ENCODE data around the gene CD3E.

The CD3E gene

DNA sequence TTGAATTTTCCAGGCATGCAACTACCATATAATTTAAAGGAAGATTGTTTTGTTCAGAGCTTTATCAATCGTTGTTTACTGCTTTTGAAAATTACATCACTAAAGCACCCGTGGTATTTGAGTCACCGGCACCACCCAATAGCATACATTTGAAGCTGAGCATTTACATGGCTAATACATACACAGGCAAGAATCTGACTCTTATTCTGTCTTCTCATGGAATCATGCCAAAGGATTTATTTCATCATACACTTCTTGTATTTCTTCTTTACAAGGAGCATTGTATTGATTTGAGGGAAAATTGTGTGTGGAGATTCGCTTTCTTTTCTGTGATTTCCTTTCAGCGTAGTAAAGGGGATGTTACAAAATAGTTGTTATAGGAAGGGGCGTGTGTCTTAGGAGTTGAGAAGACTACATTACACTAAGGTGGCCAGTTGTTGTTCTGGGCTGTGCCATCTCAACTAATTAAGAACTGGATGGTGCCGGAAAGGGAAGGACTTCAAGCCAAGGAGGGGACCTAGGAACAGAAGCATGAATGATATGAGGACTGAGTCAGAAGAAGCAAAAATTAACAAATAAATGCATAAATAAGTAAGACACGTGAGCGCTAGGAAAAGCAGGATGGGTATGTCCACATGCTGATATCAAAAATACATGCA is 12.9 kb upstream of the CD3E start:
- no peak for TF ChIP-seq RBAK (tag by site-specific recombination; IDR thresholded peaks at IDR 0.05)
- TF ChIP-seq ZNF510 (tag by site-specific recombination; IDR thresholded peaks at IDR 0.05; ENCODE audit: insufficient replicate concordance) = no peak
- TF ChIP-seq, protein P1, sequence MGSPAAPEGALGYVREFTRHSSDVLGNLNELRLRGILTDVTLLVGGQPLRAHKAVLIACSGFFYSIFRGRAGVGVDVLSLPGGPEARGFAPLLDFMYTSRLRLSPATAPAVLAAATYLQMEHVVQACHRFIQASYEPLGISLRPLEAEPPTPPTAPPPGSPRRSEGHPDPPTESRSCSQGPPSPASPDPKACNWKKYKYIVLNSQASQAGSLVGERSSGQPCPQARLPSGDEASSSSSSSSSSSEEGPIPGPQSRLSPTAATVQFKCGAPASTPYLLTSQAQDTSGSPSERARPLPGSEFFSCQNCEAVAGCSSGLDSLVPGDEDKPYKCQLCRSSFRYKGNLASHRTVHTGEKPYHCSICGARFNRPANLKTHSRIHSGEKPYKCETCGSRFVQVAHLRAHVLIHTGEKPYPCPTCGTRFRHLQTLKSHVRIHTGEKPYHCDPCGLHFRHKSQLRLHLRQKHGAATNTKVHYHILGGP (tag by site-specific recombination; IDR thresholded peaks at IDR 0.05) = no peak
- no peak for TF ChIP-seq ZNF132 (tag by site-specific recombination; IDR thresholded peaks at IDR 0.05; ENCODE audit: borderline replicate concordance)
- no peak for TF ChIP-seq MEIS1 (CRISPR knock-in tag; IDR thresholded peaks at IDR 0.05; ENCODE audit: borderline replicate concordance)
- no peak for TF ChIP-seq ZNF155 (tag by site-specific recombination; IDR thresholded peaks at IDR 0.05)
- TF ChIP-seq EGR2 (tag by site-specific recombination; IDR thresholded peaks at IDR 0.05; ENCODE audit: low read depth) = no peak
- TF ChIP-seq ZNF404 (tag by site-specific recombination; IDR thresholded peaks at IDR 0.05) = no peak
- TF ChIP-seq PRDM1 (tag by site-specific recombination; IDR thresholded peaks at IDR 0.05) = no peak
- no peak for TF ChIP-seq ZNF624 (tag by site-specific recombination; IDR thresholded peaks at IDR 0.05)
- no peak for TF ChIP-seq ZNF837 (tag by site-specific recombination; IDR thresholded peaks at IDR 0.05)
- no peak for TF ChIP-seq ZNF391 (tag by site-specific recombination; IDR thresholded peaks at IDR 0.05; ENCODE audit: borderline replicate concordance, low read depth)
- TF ChIP-seq ZNF580 (tag by site-specific recombination; IDR thresholded peaks at IDR 0.05) = no peak
- TF ChIP-seq ZNF658 (tag by site-specific recombination; IDR thresholded peaks at IDR 0.05) = no peak
- no peak for TF ChIP-seq ZNF23 (tag by site-specific recombination; IDR thresholded peaks at IDR 0.05; ENCODE audit: borderline replicate concordance)
- no peak for TF ChIP-seq ZNF157 (tag by site-specific recombination; IDR thresholded peaks at IDR 0.05)
- TF ChIP-seq ZNF843 (tag by site-specific recombination; IDR thresholded peaks at IDR 0.05) = no peak
- no peak for TF ChIP-seq ZNF394 (tag by site-specific recombination; IDR thresholded peaks at IDR 0.05; ENCODE audit: borderline replicate concordance)
- no peak for TF ChIP-seq ZNF513 (tag by site-specific recombination; IDR thresholded peaks at IDR 0.05)
- TF ChIP-seq ZNF645 (tag by site-specific recombination; IDR thresholded peaks at IDR 0.05) = no peak
- Histone ChIP-seq H3K36me3 (ENCODE audit: control insufficient read depth in 2 of 2, insufficient read depth in 1 of 2, low read length in 2 of 2) (no peaks in the 10 kb centered on the region), H3K27ac (ENCODE audit: extremely low read depth, low read depth, low read length) (no peak overlapping the region), H3K4me1 (ENCODE audit: control insufficient read depth, insufficient read depth, low read length) (no peaks in the 10 kb centered on the region), H3K9me3 (ENCODE audit: control insufficient read depth, insufficient read depth, low read depth, low read length) (no peaks in the 10 kb centered on the region), H3K4me3 (ENCODE audit: low read depth, low read length) (no peak overlapping the region)
- ChIA-PET CTCF (interaction anchor here (0.6 to 2.7 kb wide), 7 partner anchors 17 to 147 kb away, joined by 3 to 25 read pairs (median 5); no protein-coding TSS in a partner anchor), POLR2A (no interaction called here)

DNA sequence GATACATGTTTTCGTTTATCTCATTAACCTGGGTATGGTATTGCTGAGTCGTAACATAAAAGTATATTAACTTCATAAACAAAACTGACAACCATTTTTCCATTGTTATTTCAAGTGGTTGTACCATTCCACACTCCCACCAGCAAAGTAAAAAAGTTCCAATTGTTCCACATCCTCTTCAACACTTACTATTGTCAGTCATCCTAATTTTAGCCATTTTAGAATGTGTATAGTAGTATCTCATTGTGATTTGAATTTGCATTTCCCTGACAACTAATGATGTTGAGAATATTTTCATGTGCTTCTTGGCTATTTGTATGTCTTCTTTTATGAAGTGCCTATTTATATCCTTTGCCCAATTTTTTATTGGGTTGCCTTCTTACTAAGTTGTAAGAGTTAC is 10.5 kb upstream of the CD3E start:
- ChIA-PET CTCF (interaction anchor here (0.6 to 0.7 kb wide), 4 partner anchors 8 to 233 kb away, joined by 3 to 5 read pairs (median 4); partner anchors contain the start of gene ATP5MG), POLR2A (no interaction called here)
- H3K36me3 ChIP-seq (ENCODE audit: control insufficient read depth in 2 of 2, insufficient read depth in 1 of 2, low read length in 2 of 2) = no peaks in the 10 kb centered on the region
- H3K27ac ChIP-seq (ENCODE audit: extremely low read depth, low read depth, low read length) = no peak overlapping the region
- H3K4me1 ChIP-seq (ENCODE audit: control insufficient read depth, insufficient read depth, low read length) = no peaks in the 10 kb centered on the region
- no peak overlapping the region for H3K4me3 ChIP-seq (ENCODE audit: low read depth, low read length)
- TF ChIP-seq ZNF302 (tag by site-specific recombination; IDR thresholded peaks at IDR 0.05; ENCODE audit: low read depth) (no peak), ZNF664 (tag by site-specific recombination; IDR thresholded peaks at IDR 0.05) (peak; percentile 96)
- no peaks in the 10 kb centered on the region for H3K9me3 ChIP-seq (ENCODE audit: control insufficient read depth, insufficient read depth, low read depth, low read length)

Measured in HEK293 (cell line).